Frontal cortex (tissue), 4 donors: ENCODE data around the gene GRIK2. TPM values are rescaled to one million over a fixed set of nuclear protein-coding genes. Genes with fewer than 3 reads are reported as not detected.

Experiments
- DNase-seq, 2 donors: peaks; one replicate each; pipeline ENCODE4 v3.0.0; 2012; ENCODE audit warnings: low spot score in 2 of 2
- FAIRE-seq: peaks from 2 replicates; lab custom pipeline; 2012; peaks lifted over from hg19 to GRCh38; lab: Jason Lieb, UNC
- total RNA-seq: library from RNA; depleted of rRNA; stranded (reverse); fragments of >200 nt; gene quantifications from one replicate; pipeline ENCODE4 v1.2.3, GENCODE V29; 2014
- donor health status: control.
- donor health status: control.
- donor health status: control.

GRIK2 gene
- total RNA-seq, 1 donor from 2014 or later = 130 TPM

- FAIRE-seq (no peak), DNase-seq (no peak)
Measured at GRCh38 chr6:101450901-101451300, 57.4 kb downstream of the GRIK2 start.

DNA sequence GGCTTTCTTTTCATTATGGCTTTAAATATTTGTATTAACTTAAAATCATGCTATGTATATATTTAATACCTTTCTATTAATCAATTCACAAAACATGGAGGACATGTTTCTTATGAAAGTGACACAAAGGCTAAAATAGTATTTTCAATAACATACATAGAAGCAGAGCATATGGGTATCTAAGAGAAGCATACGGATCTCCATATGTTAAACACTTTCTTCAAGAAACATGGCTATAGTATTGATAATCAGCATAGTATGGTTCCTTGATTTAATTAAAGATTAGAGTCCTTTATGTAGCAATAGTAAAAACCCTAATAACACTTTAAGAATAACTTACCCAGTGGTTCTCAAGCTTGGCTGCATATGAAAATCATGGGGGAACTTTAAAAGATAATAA, 58.5 kb downstream of the GRIK2 start:
- FAIRE-seq = no peak
- no peak for DNase-seq

DNA sequence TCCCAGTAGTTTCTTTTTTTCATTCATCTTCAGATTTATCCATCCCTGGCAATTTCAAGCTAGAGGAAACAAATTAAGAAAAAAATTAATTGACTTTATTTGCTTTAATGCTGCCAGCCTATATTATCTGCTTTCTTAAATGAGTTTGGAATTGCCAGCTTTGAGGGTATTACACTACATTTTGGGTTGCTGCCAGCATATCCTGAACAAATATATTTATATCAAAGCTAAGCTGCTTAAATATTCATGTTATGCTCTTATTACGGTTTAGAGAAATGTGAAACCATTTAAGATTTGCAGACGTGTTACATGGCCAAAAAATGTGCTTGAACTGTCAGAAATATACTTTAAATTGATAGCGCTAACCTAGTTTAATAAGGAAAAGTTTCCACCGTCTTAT, 59.7 kb downstream of the GRIK2 start:
- DNase-seq (no peak), FAIRE-seq (no peak)

DNA sequence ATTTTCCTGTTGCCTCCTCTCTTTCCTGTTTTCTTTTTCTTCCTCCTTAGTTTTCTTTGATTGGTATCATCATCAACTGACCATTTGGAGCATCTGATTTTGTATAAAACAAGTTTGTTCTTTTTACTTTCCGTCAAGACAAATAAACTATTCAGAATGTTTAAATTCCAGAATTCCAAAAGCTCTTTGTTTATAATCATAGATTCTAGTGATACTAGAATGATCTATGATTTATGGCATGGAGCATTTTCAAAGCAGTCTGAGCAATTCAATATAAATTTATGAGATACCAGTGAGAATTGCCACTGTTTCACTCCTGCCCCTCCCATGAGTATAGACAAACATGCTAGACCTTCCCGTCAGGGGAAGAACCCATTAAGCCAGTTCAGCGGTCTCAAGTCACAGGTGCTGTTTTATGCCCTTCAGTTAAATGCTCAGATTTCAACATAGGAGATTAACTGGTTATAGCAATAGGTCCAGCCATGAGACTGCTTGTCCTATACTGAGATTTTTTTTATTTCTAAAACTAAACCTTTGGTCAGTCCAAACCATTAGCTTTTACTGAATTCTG, 60.7 kb downstream of the GRIK2 start:
- DNase-seq (no peak), FAIRE-seq (no peak)

DNA sequence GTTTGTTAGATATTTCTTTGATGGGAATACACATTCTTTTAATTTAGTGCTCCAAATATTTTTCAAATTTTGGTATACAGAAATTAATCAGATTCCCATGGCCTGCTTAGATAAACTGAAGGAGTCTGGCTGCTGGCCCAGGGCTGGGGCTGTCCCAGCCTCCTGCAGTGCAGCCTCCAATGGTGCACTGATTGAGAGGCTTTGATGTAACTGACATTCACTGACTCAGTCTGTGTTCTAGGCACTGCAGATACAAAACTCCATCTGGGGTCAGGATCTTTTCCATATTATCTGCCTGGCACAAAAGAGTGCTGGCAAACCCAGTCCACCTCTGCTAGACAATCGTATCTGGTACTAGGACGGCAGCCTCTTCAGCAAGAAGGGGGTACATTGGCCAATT, 64.8 kb downstream of the GRIK2 start:
- FAIRE-seq (no peak), DNase-seq (no peak)

DNA sequence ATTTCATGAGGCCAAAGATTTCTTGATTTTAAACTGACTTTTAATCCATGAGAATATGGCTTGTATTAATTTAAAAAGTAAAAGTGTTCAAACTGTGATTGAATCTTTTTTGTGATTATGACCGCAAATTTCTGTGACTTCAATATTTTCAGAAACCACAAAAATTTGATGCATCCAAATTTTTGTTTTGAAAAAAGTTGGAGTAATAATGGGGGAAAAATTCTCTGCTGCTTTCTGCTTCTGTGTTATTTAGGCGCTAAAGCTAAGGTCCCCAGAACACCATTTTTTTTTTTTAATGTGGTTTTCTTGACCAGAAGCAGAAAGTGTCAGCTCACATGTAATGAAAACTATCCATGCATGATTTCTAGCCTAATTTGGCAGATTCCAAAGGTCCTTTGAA, 65.3 kb downstream of the GRIK2 start:
- FAIRE-seq = no peak
- DNase-seq = no peak

GRCh38 chr6:101462576-101462975, 69.1 kb downstream of the GRIK2 start:
- FAIRE-seq (no peak), DNase-seq (no peak)

DNA sequence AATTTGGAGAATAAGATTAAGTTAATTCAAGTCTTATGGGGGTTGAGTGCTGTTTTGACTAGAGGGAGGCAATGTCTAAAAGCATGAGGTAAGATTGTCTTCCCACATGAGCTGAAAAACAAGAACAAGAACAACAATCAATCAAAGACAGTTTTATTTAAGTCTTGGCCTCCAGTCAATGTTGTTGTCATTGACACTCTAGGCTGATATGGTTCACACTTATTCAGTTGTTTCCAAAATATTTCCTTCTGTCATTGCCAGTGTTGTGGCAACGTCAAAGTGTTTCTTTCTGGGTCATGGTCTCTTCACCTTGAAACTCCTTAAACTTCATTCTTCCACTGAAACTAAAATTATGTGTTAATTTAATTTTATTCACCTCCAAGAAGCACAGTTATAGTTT, 72.4 kb downstream of the GRIK2 start:
- no peak for DNase-seq
- FAIRE-seq = no peak

DNA sequence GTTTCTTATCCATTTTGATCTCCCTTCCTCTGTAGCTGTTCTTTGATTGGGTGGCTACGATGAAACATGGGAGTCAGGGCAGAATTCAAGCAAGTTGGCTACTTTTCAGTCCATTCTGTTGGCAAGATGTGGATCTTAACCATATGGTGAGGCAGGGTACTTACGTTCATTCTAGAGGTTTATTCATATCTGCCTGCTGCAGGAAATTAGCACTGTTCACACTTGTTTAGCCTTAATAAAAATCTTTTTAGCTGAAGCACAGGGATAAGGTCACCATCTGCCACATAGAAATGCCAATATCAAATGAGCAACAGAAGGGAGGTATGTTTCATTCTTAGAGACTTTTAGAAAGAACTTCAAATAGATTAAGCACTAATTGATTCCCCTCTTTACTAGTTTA, 83.9 kb downstream of the GRIK2 start:
- DNase-seq (no peak), FAIRE-seq (no peak)

GRCh38 chr6:101478891-101479290, 85.4 kb downstream of the GRIK2 start:
- FAIRE-seq (no peak), DNase-seq (no peak)

DNA sequence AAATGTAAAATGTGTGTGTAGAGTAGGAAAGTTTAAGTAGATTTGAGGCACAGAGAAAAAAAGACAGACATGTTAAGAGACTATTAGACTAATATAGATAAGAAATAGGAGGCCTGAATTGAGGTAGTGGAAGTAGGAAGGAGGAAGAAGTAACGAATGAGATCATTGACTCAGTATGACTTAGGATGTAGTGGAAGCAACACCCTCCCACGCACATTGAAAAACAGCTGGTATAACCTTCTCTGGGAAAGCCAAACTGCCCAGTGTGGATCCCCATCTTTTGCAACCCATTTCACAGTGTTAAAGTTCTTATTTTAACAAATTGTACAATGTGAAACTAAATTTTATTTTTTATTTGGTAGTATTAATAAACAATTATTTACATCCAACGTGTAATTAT, 89.1 kb downstream of the GRIK2 start:
- FAIRE-seq (no peak), DNase-seq (no peak)

- FAIRE-seq (no peak), DNase-seq (no peak)
Measured at GRCh38 chr6:101484781-101485180, 91.3 kb downstream of the GRIK2 start.

- FAIRE-seq = no peak
- DNase-seq = no peak
Measured at GRCh38 chr6:101486124-101486523, 92.6 kb downstream of the GRIK2 start.

GRCh38 chr6:101486726-101487125, 93.2 kb downstream of the GRIK2 start:
- FAIRE-seq (no peak), DNase-seq (no peak)

- FAIRE-seq = no peak
- DNase-seq = no peak
Measured at GRCh38 chr6:101489456-101489855, 95.9 kb downstream of the GRIK2 start.

DNA sequence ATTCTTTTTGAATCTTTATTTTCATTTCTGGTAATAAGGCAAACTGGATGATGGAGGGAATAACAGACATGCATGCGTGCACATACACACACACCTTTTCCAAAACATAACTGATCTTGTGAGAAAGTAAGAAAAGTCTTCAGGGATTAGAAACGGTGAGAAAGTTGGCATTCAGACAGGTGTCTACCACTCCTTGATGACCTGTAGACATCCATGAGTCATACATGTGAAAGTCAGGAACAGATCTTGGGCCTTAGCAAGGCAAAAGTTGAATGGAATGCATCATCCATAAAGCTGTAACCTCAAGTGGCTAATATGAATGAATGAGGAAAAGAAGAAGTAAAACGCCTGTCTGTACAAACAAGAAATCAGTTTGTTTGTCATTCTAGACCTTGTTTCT, 97.3 kb downstream of the GRIK2 start:
- FAIRE-seq = no peak
- no peak for DNase-seq

- no peak for DNase-seq
- no peak for FAIRE-seq
Measured at GRCh38 chr6:101502818-101503217, 109.3 kb downstream of the GRIK2 start.

- DNase-seq = no peak
- FAIRE-seq = no peak
Measured at GRCh38 chr6:101509536-101509935, 116.0 kb downstream of the GRIK2 start.

- FAIRE-seq (no peak), DNase-seq (no peak)
Measured at GRCh38 chr6:101513181-101513580, 119.7 kb downstream of the GRIK2 start.

GRCh38 chr6:101516578-101516977, 123.1 kb downstream of the GRIK2 start:
- DNase-seq (no peak), FAIRE-seq (no peak)

DNA sequence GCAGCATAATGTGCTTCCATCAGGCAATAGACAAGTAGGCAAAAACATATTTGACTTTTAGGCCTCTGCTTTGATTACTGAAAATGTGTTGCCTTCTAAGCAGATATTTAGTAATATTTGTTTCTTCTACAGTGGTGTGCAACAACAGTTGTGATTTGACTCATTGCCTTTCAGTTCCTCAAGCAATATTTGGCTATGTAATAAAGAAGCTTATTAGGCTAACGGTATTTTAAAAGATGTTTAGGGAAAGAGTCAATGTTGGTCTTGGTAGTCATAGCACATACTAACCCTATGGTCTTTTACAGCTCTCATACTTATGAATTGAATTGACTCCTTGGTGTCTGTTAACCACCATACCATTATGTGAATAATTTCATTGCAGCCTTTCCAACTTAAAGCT, 124.1 kb downstream of the GRIK2 start:
- no peak for FAIRE-seq
- no peak for DNase-seq

DNA sequence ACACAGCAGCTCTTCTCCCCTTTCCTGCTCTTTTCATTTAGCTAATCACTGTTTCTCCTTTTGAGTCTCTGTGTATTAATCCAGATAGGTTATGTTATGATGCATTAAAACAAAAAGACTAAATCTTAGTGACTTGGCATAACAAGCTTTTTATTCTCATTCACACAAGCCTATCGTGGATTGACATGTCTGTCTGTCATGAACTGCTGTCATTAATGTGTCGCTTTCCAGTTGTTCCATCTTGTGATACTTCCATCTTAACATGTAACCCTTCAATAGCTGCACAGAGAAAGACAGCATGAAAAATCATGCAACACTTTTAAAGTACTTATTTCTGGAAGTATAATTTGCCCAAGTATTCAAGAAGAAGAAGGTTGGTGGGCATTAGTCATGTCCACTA, 128.7 kb downstream of the GRIK2 start:
- no peak for DNase-seq
- no peak for FAIRE-seq

DNA sequence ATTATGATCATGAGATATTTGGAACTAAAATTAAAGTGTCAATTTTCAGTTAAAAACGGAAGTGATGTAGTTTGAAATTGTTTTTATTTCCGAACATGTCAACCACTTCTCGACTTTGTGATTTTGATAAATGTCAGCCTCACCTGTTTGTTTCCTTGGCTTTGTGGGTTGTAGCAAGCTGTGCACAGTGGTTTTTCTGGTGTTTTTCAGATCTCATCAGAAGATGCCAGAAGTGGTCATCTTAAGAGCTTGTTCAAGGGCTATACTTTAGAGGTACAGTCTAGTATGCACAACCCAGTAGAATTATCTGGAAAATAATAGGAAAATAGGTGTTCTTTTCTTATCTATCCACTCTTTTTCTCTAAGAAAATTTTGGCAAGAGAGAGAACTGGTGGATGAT, 134.0 kb downstream of the GRIK2 start:
- FAIRE-seq (no peak), DNase-seq (no peak)
